Loucy (cell line): ENCODE measurements around the gene DCP2.

ENCODE experiments used
- EZH2phosphoT487 ChIP-seq: fragments of 200-600 bp; IDR thresholded peaks from 2 replicates; pipeline ENCODE4 v1.6.1; 2018; ENCODE audit warnings: antibody characterized with exemption, mild to moderate bottlenecking, moderate library complexity, borderline replicate concordance
- TF ChIP-seq, protein P1 (sequence below): fragments of 200-600 bp; sonication (generic); conservative IDR thresholded peaks from 2 replicates; pipeline ENCODE4 v1.5.1; 2014; ENCODE audit warnings: mild to moderate bottlenecking, antibody characterized with exemption, low read length

DNA sequence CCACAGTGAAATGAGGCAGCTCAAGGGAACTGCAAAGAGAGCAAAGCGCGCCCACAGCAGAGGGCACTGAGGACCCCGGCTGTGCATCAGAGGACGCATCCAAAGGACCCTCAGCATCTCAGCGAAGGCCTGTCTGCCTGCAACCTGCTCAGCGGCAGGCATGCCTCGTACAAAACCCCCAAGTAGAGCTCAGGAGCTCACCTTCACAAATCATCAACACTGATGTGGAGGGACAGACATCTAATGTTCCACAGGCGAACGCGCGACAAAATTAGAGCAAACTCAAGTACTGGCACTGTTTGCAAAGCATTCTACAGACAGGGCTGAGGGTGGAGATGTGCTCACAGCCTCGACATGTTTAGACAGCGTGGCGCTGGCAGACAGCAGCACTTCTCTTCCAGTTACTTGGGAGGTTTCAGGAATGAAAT lies 81.0 kb downstream of the DCP2 start:
- TF ChIP-seq, protein P1, sequence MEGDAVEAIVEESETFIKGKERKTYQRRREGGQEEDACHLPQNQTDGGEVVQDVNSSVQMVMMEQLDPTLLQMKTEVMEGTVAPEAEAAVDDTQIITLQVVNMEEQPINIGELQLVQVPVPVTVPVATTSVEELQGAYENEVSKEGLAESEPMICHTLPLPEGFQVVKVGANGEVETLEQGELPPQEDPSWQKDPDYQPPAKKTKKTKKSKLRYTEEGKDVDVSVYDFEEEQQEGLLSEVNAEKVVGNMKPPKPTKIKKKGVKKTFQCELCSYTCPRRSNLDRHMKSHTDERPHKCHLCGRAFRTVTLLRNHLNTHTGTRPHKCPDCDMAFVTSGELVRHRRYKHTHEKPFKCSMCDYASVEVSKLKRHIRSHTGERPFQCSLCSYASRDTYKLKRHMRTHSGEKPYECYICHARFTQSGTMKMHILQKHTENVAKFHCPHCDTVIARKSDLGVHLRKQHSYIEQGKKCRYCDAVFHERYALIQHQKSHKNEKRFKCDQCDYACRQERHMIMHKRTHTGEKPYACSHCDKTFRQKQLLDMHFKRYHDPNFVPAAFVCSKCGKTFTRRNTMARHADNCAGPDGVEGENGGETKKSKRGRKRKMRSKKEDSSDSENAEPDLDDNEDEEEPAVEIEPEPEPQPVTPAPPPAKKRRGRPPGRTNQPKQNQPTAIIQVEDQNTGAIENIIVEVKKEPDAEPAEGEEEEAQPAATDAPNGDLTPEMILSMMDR: no peak
- TF ChIP-seq EZH2phosphoT487: no peak
